Measurements from ENCODE around the gene TEAD4.

TEAD4 gene

GRCh38 chr12:3003357-3003992, 44.3 kb downstream of the TEAD4 start:
- DNase-seq: peak; percentile 58

GRCh38 chr12:3004655-3005565, 45.7 kb downstream of the TEAD4 start:
- peak; percentile 28 for DNase-seq

- DNase-seq: no peak
These were observed 46.5 kb downstream of the TEAD4 start for GRCh38 chr12:3005736-3006135.

- DNase-seq: no peak
These were observed 50.6 kb downstream of the TEAD4 start for GRCh38 chr12:3009780-3010179.

- DNase-seq: no peak
These were observed 51.2 kb downstream of the TEAD4 start for GRCh38 chr12:3010214-3010930.

GRCh38 chr12:3012786-3013185, 53.6 kb downstream of the TEAD4 start:
- no peak for DNase-seq

GRCh38 chr12:3014641-3015040, 55.4 kb downstream of the TEAD4 start:
- no peak for DNase-seq

GRCh38 chr12:3015356-3015755, 56.2 kb downstream of the TEAD4 start:
- no peak for DNase-seq

GRCh38 chr12:3016191-3016590, 57.0 kb downstream of the TEAD4 start:
- DNase-seq: no peak

GRCh38 chr12:3017281-3017680, 58.1 kb downstream of the TEAD4 start:
- DNase-seq: no peak

- no peak for DNase-seq
These were observed 59.2 kb downstream of the TEAD4 start for GRCh38 chr12:3018284-3019004.

GRCh38 chr12:3019005-3019680, 59.9 kb downstream of the TEAD4 start:
- DNase-seq: no peak

GRCh38 chr12:3020399-3020798, 61.2 kb downstream of the TEAD4 start:
- no peak for DNase-seq

GRCh38 chr12:3020850-3021435, 61.7 kb downstream of the TEAD4 start:
- DNase-seq: no peak

GRCh38 chr12:3022411-3022810, 63.2 kb downstream of the TEAD4 start:
- no peak for DNase-seq

- DNase-seq: no peak
These were observed 63.8 kb downstream of the TEAD4 start for GRCh38 chr12:3022961-3023360.

GRCh38 chr12:3028108-3028507, 68.9 kb downstream of the TEAD4 start:
- DNase-seq: no peak

GRCh38 chr12:3030821-3031429, 71.7 kb downstream of the TEAD4 start:
- DNase-seq: no peak

- DNase-seq: no peak
These were observed 73.0 kb downstream of the TEAD4 start for GRCh38 chr12:3032161-3032560.

- DNase-seq: no peak
These were observed 73.8 kb downstream of the TEAD4 start for GRCh38 chr12:3032770-3033538.

- peak; percentile 55 for DNase-seq
These were observed 74.3 kb downstream of the TEAD4 start for GRCh38 chr12:3033539-3033867.
